HFF-Myc (cell line): ENCODE results near the gene BPIFB2.

ENCODE experiments used
- DNase-seq: peaks from one replicate; pipeline ENCODE4 v3.0.0-alpha.2; 2011; ENCODE audit warnings: low read depth; ENCODE audit errors: extremely low read depth
- H3K4me3 ChIP-seq: replicated peaks from 2 replicates; pipeline ENCODE4 v1.5.1; 2011; ENCODE audit warnings: low read depth, mild to moderate bottlenecking, control low read depth, low read length
- CTCF ChIP-seq: IDR thresholded peaks from 2 replicates; pipeline ENCODE4 v1.5.1; 2012; ENCODE audit warnings: mild to moderate bottlenecking, low read depth, low read length, control low read depth; ENCODE audit errors: missing control alignments

The BPIFB2 gene

GRCh38 chr20:33010674-33011449 lies 3.4 kb downstream of the BPIFB2 start:
- DNase-seq: no peak
- no peak overlapping the region for H3K4me3 ChIP-seq
- no peak for TF ChIP-seq CTCF

- no peak for DNase-seq
- no peak overlapping the region for H3K4me3 ChIP-seq
- TF ChIP-seq CTCF: no peak
These were observed 5.1 kb downstream of the BPIFB2 start for GRCh38 chr20:33012327-33013189.

GRCh38 chr20:33013701-33014326 lies 6.3 kb downstream of the BPIFB2 start:
- no peak overlapping the region for H3K4me3 ChIP-seq
- no peak for DNase-seq
- no peak for TF ChIP-seq CTCF

- no peak for DNase-seq
- no peak for TF ChIP-seq CTCF
- H3K4me3 ChIP-seq: no peak overlapping the region
These were observed 7.0 kb downstream of the BPIFB2 start for GRCh38 chr20:33014336-33015113.

- no peak for TF ChIP-seq CTCF
- DNase-seq: no peak
- H3K4me3 ChIP-seq: no peak overlapping the region
These were observed 7.6 kb downstream of the BPIFB2 start for GRCh38 chr20:33015114-33015484.
